WERI-Rb-1 (cell line): ENCODE measurements around the gene GPR148.

Experiments used
- DNase-seq: peaks from one replicate; pipeline ENCODE4 v3.0.0-alpha.2; 2020
- H3K27ac ChIP-seq: fragments of 250-450 bp; sonication (Bioruptor Pico); 2 replicates; pipeline ENCODE4 v1.5.1; 2020; ENCODE audit warnings: mild to moderate bottlenecking, moderate library complexity
- H3K27me3 ChIP-seq: fragments of 250-450 bp; sonication (Bioruptor Pico); 2 replicates; pipeline ENCODE4 v1.5.1; 2021; ENCODE audit warnings: mild to moderate bottlenecking, low read depth, moderate library complexity; ENCODE audit not compliant: insufficient read depth, severe bottlenecking
- H3K36me3 ChIP-seq: fragments of 250-450 bp; sonication (Bioruptor Pico); 2 replicates; pipeline ENCODE4 v1.5.1; 2020; ENCODE audit warnings: mild to moderate bottlenecking, moderate library complexity
- H3K4me3 ChIP-seq: 2 replicates; pipeline ENCODE4 v1.5.1; 2011; ENCODE audit warnings: low read depth, mild to moderate bottlenecking, control low read depth, low read length
- H3K9me3 ChIP-seq: fragments of 250-450 bp; sonication (Bioruptor Pico); 2 replicates; pipeline ENCODE4 v1.5.1; 2021; ENCODE audit warnings: mild to moderate bottlenecking, moderate library complexity; ENCODE audit not compliant: severe bottlenecking
- CTCF ChIP-seq: IDR thresholded peaks from 2 replicates; pipeline ENCODE4 v1.5.1; 2011; ENCODE audit warnings: low read depth, mild to moderate bottlenecking, control low read depth, inconsistent platforms, low read length

The GPR148 gene

GRCh38 chr2:130765464-130765863, 36.6 kb downstream of the GPR148 start:
- TF ChIP-seq CTCF, result no peak
- no peak for DNase-seq
- no peaks in the 10 kb centered on the region for H3K27me3 ChIP-seq
- no peak overlapping the region for H3K27ac ChIP-seq
- H3K9me3 ChIP-seq, result no peaks in the 10 kb centered on the region
- no peak overlapping the region for H3K4me3 ChIP-seq
- H3K36me3 ChIP-seq, result peaks cover 24% of the 10 kb centered on the region

DNA sequence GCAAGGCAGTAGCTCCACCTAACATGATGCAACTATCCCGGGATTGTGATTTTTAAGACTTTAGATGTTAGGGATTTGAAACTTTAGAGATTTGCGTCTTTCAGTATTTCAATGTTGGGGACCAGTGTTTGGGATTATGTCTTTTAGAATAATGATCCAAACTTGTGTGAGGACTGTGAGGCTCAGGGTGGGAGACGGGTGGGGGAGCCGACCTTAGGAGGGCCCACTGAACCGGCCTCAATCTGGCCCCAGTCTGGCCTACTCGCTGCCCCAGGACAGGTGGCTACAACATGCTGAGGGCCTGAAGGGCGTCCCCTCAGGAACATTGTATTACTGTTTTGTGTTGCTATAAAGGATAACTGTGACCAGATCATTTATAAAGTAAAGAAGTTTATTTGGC, 37.2 kb downstream of the GPR148 start:
- H3K27ac ChIP-seq, result no peak overlapping the region
- no peak overlapping the region for H3K4me3 ChIP-seq
- DNase-seq, result no peak
- TF ChIP-seq CTCF, result no peak
- H3K9me3 ChIP-seq, result no peaks in the 10 kb centered on the region
- H3K27me3 ChIP-seq, result no peaks in the 10 kb centered on the region
- H3K36me3 ChIP-seq, result peaks cover 24% of the 10 kb centered on the region

GRCh38 chr2:130766711-130767407, 38.0 kb downstream of the GPR148 start:
- no peak overlapping the region for H3K27ac ChIP-seq
- H3K36me3 ChIP-seq, result peaks cover 24% of the 10 kb centered on the region
- H3K27me3 ChIP-seq, result no peaks in the 10 kb centered on the region
- TF ChIP-seq CTCF, result no peak
- no peak for DNase-seq
- no peaks in the 10 kb centered on the region for H3K9me3 ChIP-seq
- H3K4me3 ChIP-seq, result no peak overlapping the region

- no peak overlapping the region for H3K4me3 ChIP-seq
- peak; percentile 49; the same call in 1 of the 2 replicates for TF ChIP-seq CTCF
- peak; percentile 25 for DNase-seq
- H3K27me3 ChIP-seq, result no peaks in the 10 kb centered on the region
- peaks cover 20% of the 10 kb centered on the region for H3K36me3 ChIP-seq
- no peak overlapping the region for H3K27ac ChIP-seq
- no peaks in the 10 kb centered on the region for H3K9me3 ChIP-seq
Observed at GRCh38 chr2:130767408-130767775, 38.5 kb downstream of the GPR148 start.

DNA sequence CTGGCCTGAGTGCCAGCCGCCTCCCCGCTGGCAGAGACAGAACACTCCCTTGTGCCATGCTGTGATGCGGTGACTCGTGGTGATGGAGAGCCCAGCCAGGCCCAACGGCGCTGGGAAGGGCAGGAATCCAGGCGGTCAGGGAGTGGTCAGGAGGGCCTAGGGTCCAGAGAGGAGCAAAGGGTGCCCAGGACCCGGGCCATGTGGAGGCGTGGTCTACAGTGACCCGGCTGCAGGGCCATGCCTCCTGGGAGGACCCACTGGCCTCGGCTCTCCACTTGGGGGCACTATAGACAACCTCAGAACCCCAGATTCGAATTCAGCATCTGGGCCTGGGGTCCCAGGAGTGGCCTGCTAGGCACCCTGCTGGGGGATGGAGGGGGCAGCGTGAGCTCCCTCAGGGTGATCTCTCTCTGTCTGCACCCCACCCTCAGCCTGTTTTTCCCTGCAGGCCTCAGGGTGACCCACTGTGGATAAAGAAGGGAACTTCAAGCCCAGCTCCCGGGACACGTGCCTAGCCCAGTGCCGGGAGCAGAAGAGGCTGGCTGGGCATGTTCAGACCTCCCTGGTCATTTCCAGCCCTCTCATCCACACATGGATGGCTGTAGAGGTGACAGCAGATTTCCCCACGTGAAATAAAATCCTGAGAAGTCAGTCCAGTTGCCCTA, 39.5 kb downstream of the GPR148 start:
- peaks cover 13% of the 10 kb centered on the region for H3K36me3 ChIP-seq
- no peak overlapping the region for H3K27ac ChIP-seq
- H3K4me3 ChIP-seq, result no peak overlapping the region
- H3K27me3 ChIP-seq, result no peaks in the 10 kb centered on the region
- DNase-seq, result no peak
- no peaks in the 10 kb centered on the region for H3K9me3 ChIP-seq
- peak; percentile 39 for TF ChIP-seq CTCF
